Measurements from ENCODE around the gene THOC6. TPM values are rescaled to one million over a fixed set of nuclear protein-coding genes. Genes with fewer than 3 reads are reported as not detected.

The THOC6 gene
- total RNA-seq, 2 experiments from 2014 or later: 33.6 to 36.0 TPM

- intact Hi-C loops (cut with micrococcal nuclease; ENCODE audit: unreplicated experiment): loop anchor here (2.0 kb wide), 1 partner anchor 19 kb away; no protein-coding TSS in a partner anchor
- no TSS peak for BruUV-seq (replicated peaks)
- Histone ChIP-seq H3K9me3 (ENCODE audit: low read length) (no peaks in the 10 kb centered on the region), H3K27ac (ENCODE audit: low read depth, low read length, poor library complexity, severe bottlenecking) (peak overlapping the region; percentile 12), H3K79me2 (ENCODE audit: insufficient read depth, low read depth, low read length) (no peaks in the 10 kb centered on the region), H3K4me3 (ENCODE audit: low read depth, low read length, poor library complexity, severe bottlenecking) (peak overlapping the region; percentile 68), H3K4me1 (ENCODE audit: insufficient read depth, low read length, poor library complexity, severe bottlenecking) (peaks cover 39% of the 10 kb centered on the region), H3K4me2 (ENCODE audit: low read length) (peak overlapping the region; percentile 86), H3K9me2 (ENCODE audit: insufficient read depth, low read length) (no peaks in the 10 kb centered on the region), H4K20me1 (ENCODE audit: insufficient read depth, low read length) (no peaks in the 10 kb centered on the region), H3K36me3 (ENCODE audit: insufficient read depth, low read length) (peaks cover 5% of the 10 kb centered on the region; the same call in 1 of the 2 replicates), H2AFZ (ENCODE audit: low read length) (no peak overlapping the region)
- ChIA-PET CTCF (ENCODE audit: unreplicated experiment) (interaction anchor here (0.6 kb wide), 1 partner anchor 634 kb away, joined by 3 read pairs; no protein-coding TSS in a partner anchor), POLR2A (interaction anchor here (1.7 kb wide), 1 partner anchor 14 kb away, joined by 7 read pairs; no protein-coding TSS in a partner anchor)
- peak; percentile 80 for DNase-seq (ENCODE audit: low spot score)
- TF ChIP-seq EZH2phosphoT487 (IDR thresholded peaks at IDR 0.05; ENCODE audit: borderline replicate concordance, low read depth, low read length) (no peak), CTCF (conservative IDR thresholded peaks at IDR 0.05; ENCODE audit: low read length) (peak; percentile 66)
Measured at GRCh38 chr16:3021449-3022207, 2.2 kb upstream of the THOC6 start.

GRCh38 chr16:3022208-3022683 is 1.6 kb upstream of the THOC6 start:
- H3K9me2 ChIP-seq (ENCODE audit: insufficient read depth, low read length): no peaks in the 10 kb centered on the region
- TF ChIP-seq EZH2phosphoT487 (IDR thresholded peaks at IDR 0.05; ENCODE audit: borderline replicate concordance, low read depth, low read length): no peak
- TF ChIP-seq CTCF (conservative IDR thresholded peaks at IDR 0.05; ENCODE audit: low read length): no peak
- H3K4me1 ChIP-seq (ENCODE audit: insufficient read depth, low read length, poor library complexity, severe bottlenecking): peaks cover 39% of the 10 kb centered on the region
- peaks cover 10% of the 10 kb centered on the region for H3K36me3 ChIP-seq (ENCODE audit: insufficient read depth, low read length)
- H3K4me2 ChIP-seq (ENCODE audit: low read length): peak overlapping the region; percentile 92
- intact Hi-C loops (cut with micrococcal nuclease; ENCODE audit: unreplicated experiment): no loop called here
- H3K9me3 ChIP-seq (ENCODE audit: low read length): no peaks in the 10 kb centered on the region
- no peaks in the 10 kb centered on the region for H3K79me2 ChIP-seq (ENCODE audit: insufficient read depth, low read depth, low read length)
- H3K4me3 ChIP-seq (ENCODE audit: low read depth, low read length, poor library complexity, severe bottlenecking): no peak overlapping the region
- DNase-seq (ENCODE audit: low spot score): no peak
- POLR2A ChIA-PET: interaction anchor here (0.6 kb wide), 1 partner anchor 16 kb away, joined by 4 read pairs; no protein-coding TSS in a partner anchor
- no peak overlapping the region for H3K27ac ChIP-seq (ENCODE audit: low read depth, low read length, poor library complexity, severe bottlenecking)
- CTCF ChIA-PET (ENCODE audit: unreplicated experiment): interaction anchor here (0.6 kb wide), 1 partner anchor 108 kb away, joined by 3 read pairs; no protein-coding TSS in a partner anchor
- H2AFZ ChIP-seq (ENCODE audit: low read length): no peak overlapping the region
- BruUV-seq (replicated peaks): no TSS peak
- no peaks in the 10 kb centered on the region for H4K20me1 ChIP-seq (ENCODE audit: insufficient read depth, low read length)

Data from OCI-LY7 (cell line).